Endothelial cell of umbilical vein (primary cell): ENCODE data around the gene SALL2. TPM values are rescaled to one million over a fixed set of nuclear protein-coding genes. Genes with fewer than 3 reads are reported as not detected.

Source experiments
- BruUV-seq: library from RNA; stranded (reverse); fragments of 400-500 nt; replicated peaks from 2 replicates; lab custom pipeline; 2021; lab: Mats Ljungman, UMichigan
- CTCF ChIA-PET: fragments of 300-600, 350-600 bp; sonication (Branson Sonifier 250); formaldehyde crosslinking; loops from one replicate; lab custom pipeline; 2021; ENCODE audit warnings: antibody characterized with exemption, inconsistent platforms; lab: Charles Lee
- POLR2A ChIA-PET: fragments of 300-600, 350-600 bp; sonication (Branson Sonifier 250); formaldehyde crosslinking; loops from one replicate; lab custom pipeline; 2021; ENCODE audit warnings: antibody characterized with exemption, inconsistent platforms; lab: Charles Lee
- DNase-seq: peaks from one replicate; pipeline ENCODE4 v3.0.0-alpha.2; 2011; ENCODE audit warnings: low read depth, low spot score
- FAIRE-seq: peaks from 2 replicates; lab custom pipeline; 2011; peaks lifted over from hg19 to GRCh38; lab: Jason Lieb, UNC
- H2AFZ ChIP-seq: 2 replicates; pipeline ENCODE4 v1.6.0; 2012; ENCODE audit warnings: low read depth, low read length, control low read depth, inconsistent platforms
- H3K27ac ChIP-seq: 2 replicates; pipeline ENCODE4 v1.5.1; 2011; ENCODE audit warnings: low read depth, mild to moderate bottlenecking, control low read depth, low read length, moderate library complexity; ENCODE audit not compliant: insufficient read depth
- H3K27me3 ChIP-seq, 2 experiments: 2 replicates each; pipeline versions ENCODE4 v1.6.0 to v1.6.1; 2011; ENCODE audit warnings: low read length in 2 of 2, mixed read lengths in 1 of 2; ENCODE audit not compliant: control insufficient read depth in 2 of 2, insufficient read depth in 2 of 2
- H3K36me3 ChIP-seq, 2 experiments: 2 replicates in 1 of 2; 3 replicates in 1 of 2; pipeline ENCODE4 v1.5.1; 2011; ENCODE audit warnings: low read length in 2 of 2, mild to moderate bottlenecking in 1 of 2, moderate library complexity in 1 of 2; ENCODE audit not compliant: control insufficient read depth in 2 of 2, insufficient read depth in 2 of 2; ENCODE audit errors: extremely low read depth in 1 of 2
- H3K4me1 ChIP-seq: 3 replicates; pipeline ENCODE4 v1.5.1; 2011; ENCODE audit warnings: mild to moderate bottlenecking, low read length; ENCODE audit not compliant: control insufficient read depth, insufficient read depth; ENCODE audit errors: extremely low read depth
- H3K4me2 ChIP-seq: 2 replicates; pipeline ENCODE4 v1.6.1; 2011; ENCODE audit warnings: low read length, control low read depth, mixed read lengths; ENCODE audit not compliant: insufficient read depth
- H3K4me3 ChIP-seq, 3 experiments: fragments of 200-600 bp in 1 of 3; sonication (generic), shearing (Covaris generic) in 1 of 3; replicated peaks in 1 of 3; 2 replicates each; pipeline ENCODE4 v1.5.1; 2011 to 2016; ENCODE audit warnings: control low read depth in 3 of 3, low read length in 3 of 3, mild to moderate bottlenecking in 2 of 3, inconsistent platforms in 1 of 3, low read depth in 1 of 3, moderate library complexity in 1 of 3; ENCODE audit not compliant: insufficient read depth in 1 of 3
- H3K79me2 ChIP-seq: 2 replicates; pipeline ENCODE4 v1.6.0; 2012; ENCODE audit warnings: low read length, inconsistent platforms; ENCODE audit not compliant: control insufficient read depth, insufficient read depth
- H3K9ac ChIP-seq: replicated peaks from 2 replicates; pipeline ENCODE3; 2011; ENCODE audit warnings: low read length, control low read depth; ENCODE audit not compliant: insufficient read depth; ENCODE audit errors: extremely low read depth
- H3K9me1 ChIP-seq: replicated peaks from 3 replicates; pipeline ENCODE4 v1.6.0; 2011; ENCODE audit warnings: mild to moderate bottlenecking, low read length; ENCODE audit not compliant: control insufficient read depth, insufficient read depth; ENCODE audit errors: extremely low read depth
- H3K9me3 ChIP-seq: replicated peaks from 2 replicates; pipeline ENCODE4 v1.5.1; 2012; ENCODE audit warnings: low read length, inconsistent platforms; ENCODE audit not compliant: control insufficient read depth, insufficient read depth
- H4K20me1 ChIP-seq: replicated peaks from 2 replicates; pipeline ENCODE3; 2011; ENCODE audit warnings: mild to moderate bottlenecking, low read length; ENCODE audit not compliant: control insufficient read depth, insufficient read depth; ENCODE audit errors: extremely low read depth
- EZH2 ChIP-seq: IDR thresholded peaks from 2 replicates; pipeline ENCODE4 v1.6.1; 2012; ENCODE audit warnings: borderline replicate concordance, low read depth, mild to moderate bottlenecking, moderate library complexity, low read length, inconsistent platforms; ENCODE audit not compliant: severe bottlenecking
- FOS ChIP-seq: IDR thresholded peaks from 2 replicates; pipeline ENCODE4 v1.6.1; 2011; ENCODE audit warnings: mild to moderate bottlenecking, low read length, moderate library complexity, borderline replicate concordance; ENCODE audit not compliant: insufficient read depth
- GATA2 ChIP-seq: IDR thresholded peaks from 2 replicates; pipeline ENCODE4 v1.7.0; 2011; ENCODE audit warnings: low read depth, mild to moderate bottlenecking, moderate library complexity, mixed read lengths, low read length; ENCODE audit not compliant: insufficient read length, insufficient read depth
- JUN ChIP-seq: IDR thresholded peaks from 2 replicates; pipeline ENCODE4 v1.6.1; 2011; ENCODE audit warnings: borderline replicate concordance, low read depth; ENCODE audit not compliant: insufficient read length, insufficient read depth
- MYC ChIP-seq: IDR thresholded peaks from one replicate; pipeline ENCODE4 v1.6.1; 2011; ENCODE audit warnings: mild to moderate bottlenecking, low read depth, low read length
- POLR2A ChIP-seq: IDR thresholded peaks from 2 replicates; pipeline ENCODE4 v1.6.1; 2012; ENCODE audit warnings: low read depth, mild to moderate bottlenecking, control low read depth, low read length
- POLR2AphosphoS5 ChIP-seq: IDR thresholded peaks from 2 replicates; pipeline ENCODE4 v1.6.1; 2012; ENCODE audit warnings: low read depth, mild to moderate bottlenecking, control low read depth, low read length, moderate library complexity; ENCODE audit not compliant: insufficient read depth
- dilution Hi-C: fragments of 300-500 bp; cut with MboI; formaldehyde crosslinking; loops from one replicate; pipeline ENCODE4 v1.15.0; 2019; ENCODE audit warnings: low sequenced_read_pairs; ENCODE audit not compliant: extremely low pct_ligation_motif_present
- intact Hi-C: fragments of 100-400 bp; cut with micrococcal nuclease; formaldehyde crosslinking; loops from one replicate; pipeline ENCODE4 v1.10.0; 2022
- polyA plus RNA-seq, 4 experiments: library from polyadenylated mRNA; depleted of rRNA in 3 of 4; stranded (reverse) in 3 of 4; unstranded in 1 of 4; fragments of >200 nt; gene quantifications; 2 replicates each; pipeline versions ENCODE4 v1.2.1 to v1.2.3, GENCODE V29; 2011 to 2012; ENCODE audit warnings: missing spikeins in 1 of 4
- total RNA-seq: library from RNA; stranded (reverse); gene quantifications from 2 replicates; pipeline ENCODE4 v1.2.3, GENCODE V29; 2021
- TF ChIP-seq, protein P1 (sequence below): IDR thresholded peaks from 2 replicates; pipeline ENCODE4 v1.6.1; 2011; ENCODE audit not compliant: insufficient read depth, insufficient read length
- TF ChIP-seq, protein P2 (sequence below), 2 donors: IDR thresholded peaks; 1 replicate in 1 of 2; 2 replicates in 1 of 2; pipeline ENCODE4 v1.5.1; 2011; ENCODE audit warnings: low read length in 2 of 2, mild to moderate bottlenecking in 2 of 2, moderate library complexity in 2 of 2, control low read depth in 1 of 2, inconsistent platforms in 1 of 2, low read depth in 1 of 2; ENCODE audit not compliant: insufficient read depth in 1 of 2; ENCODE audit errors: extremely low read depth in 1 of 2

Gene SALL2
- total and polyA plus RNA-seq, 2 donors (not counting 3 experiments of a cell fraction or from before 2014, with no cell fraction given), result 2.8 to 4.6 TPM

DNA sequence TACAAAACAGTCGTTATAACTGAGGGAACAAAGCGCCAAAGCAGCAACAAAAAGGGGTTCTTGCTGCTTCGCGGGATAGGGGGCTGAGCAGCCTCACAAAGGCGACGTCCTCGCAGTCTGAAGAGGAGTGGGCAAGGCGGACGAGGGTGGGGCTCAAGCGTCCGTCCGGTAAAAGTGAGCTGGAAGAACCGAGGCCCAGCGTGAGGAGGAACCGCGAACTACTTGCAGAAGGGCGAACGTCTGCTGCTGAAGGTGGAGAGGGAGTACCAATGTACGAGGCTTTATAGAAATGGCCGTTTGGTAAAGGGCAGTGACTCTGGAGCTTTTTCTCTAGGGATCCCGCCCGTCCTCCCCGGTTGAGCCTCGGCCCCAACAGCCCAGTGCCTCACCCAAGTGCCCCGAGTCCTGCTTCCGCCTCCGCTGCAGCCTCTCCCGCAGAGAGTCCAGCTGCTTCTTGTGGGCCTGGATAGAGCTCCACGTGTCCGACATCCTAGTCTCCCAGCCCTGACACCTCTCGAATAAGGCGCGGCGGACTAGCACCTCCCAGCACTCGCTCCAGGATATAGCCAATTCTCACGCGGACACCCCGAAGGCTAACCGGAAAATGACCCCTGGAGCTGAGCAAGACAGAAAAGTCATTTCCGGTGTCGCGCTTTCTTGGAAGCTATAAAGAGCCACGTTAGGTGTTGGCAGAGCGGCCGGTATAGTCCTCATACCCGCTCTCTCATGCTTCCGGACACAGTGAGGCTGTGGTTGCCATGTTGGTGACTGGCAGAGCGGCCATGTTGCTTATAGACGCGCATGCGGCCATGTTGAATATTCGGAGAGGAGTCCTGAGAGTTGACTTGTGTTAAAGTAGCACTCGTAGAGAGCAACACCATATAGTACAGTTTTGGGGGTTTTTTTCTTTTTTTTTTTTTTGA, 15.2 kb downstream of the SALL2 start, which contains the start of gene METTL3:
METTL3 (minus strand) TSS at position 606 of the 923 bp plus-strand sequence; CDS start at position 489, 117 bp downstream.
- intact Hi-C loops (loop anchor here (1.0 kb wide), 4 partner anchors 15 to 128 kb away; partner anchors contain the start of genes SALL2 and TOX4), dilution Hi-C loops (no loop called here)
- H3K4me1 ChIP-seq, result peaks cover 11% of the 10 kb centered on the region
- ChIA-PET POLR2A (interaction anchor here (1.4 to 1.5 kb wide), 3 partner anchors 15 to 74 kb away, joined by 7 to 19 read pairs (median 9); partner anchors contain the start of genes RAB2B, SALL2 and TOX4), CTCF (interaction anchor here (0.7 to 4.6 kb wide), 13 partner anchors 10 to 407 kb away, joined by 3 to 65 read pairs (median 3); partner anchors contain the start of genes CHD8, RAB2B, SALL2 and TOX4)
- peak within 1 kb of the TSS; percentile 75 to 91 (median 84) for H3K4me3 ChIP-seq
- peak within 1 kb of the TSS; percentile 71 for H3K27ac ChIP-seq
- H3K9ac ChIP-seq, result peak within 1 kb of the TSS; percentile 84
- no peaks in the 10 kb centered on the region for H4K20me1 ChIP-seq
- DNase-seq (peak; percentile 99), FAIRE-seq (peak; percentile 97)
- peak within 1 kb of the TSS; percentile 99 for H3K4me2 ChIP-seq
- H3K9me3 ChIP-seq, result no peaks in the 10 kb centered on the region
- H3K27me3 ChIP-seq, result peaks cover 2 to 12% of the 10 kb centered on the region in 2 experiments
- TSS peak; percentile 55 for BruUV-seq
- TF ChIP-seq JUN (no peak), FOS (no peak), GATA2 (no peak), MYC (no peak), POLR2A (peak; percentile 73), POLR2AphosphoS5 (peak; percentile 85), EZH2 (no peak)
- TF ChIP-seq, protein P1, sequence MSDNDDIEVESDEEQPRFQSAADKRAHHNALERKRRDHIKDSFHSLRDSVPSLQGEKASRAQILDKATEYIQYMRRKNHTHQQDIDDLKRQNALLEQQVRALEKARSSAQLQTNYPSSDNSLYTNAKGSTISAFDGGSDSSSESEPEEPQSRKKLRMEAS, result peak; percentile 92
- TF ChIP-seq, protein P2, sequence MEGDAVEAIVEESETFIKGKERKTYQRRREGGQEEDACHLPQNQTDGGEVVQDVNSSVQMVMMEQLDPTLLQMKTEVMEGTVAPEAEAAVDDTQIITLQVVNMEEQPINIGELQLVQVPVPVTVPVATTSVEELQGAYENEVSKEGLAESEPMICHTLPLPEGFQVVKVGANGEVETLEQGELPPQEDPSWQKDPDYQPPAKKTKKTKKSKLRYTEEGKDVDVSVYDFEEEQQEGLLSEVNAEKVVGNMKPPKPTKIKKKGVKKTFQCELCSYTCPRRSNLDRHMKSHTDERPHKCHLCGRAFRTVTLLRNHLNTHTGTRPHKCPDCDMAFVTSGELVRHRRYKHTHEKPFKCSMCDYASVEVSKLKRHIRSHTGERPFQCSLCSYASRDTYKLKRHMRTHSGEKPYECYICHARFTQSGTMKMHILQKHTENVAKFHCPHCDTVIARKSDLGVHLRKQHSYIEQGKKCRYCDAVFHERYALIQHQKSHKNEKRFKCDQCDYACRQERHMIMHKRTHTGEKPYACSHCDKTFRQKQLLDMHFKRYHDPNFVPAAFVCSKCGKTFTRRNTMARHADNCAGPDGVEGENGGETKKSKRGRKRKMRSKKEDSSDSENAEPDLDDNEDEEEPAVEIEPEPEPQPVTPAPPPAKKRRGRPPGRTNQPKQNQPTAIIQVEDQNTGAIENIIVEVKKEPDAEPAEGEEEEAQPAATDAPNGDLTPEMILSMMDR (IDR thresholded peaks at IDR 0.05; ENCODE audit: extremely low read depth in 1 of 2, insufficient read depth in 1 of 2, low read depth in 1 of 2, low read length in 2 of 2), result no peak
- H3K9me1 ChIP-seq, result no peaks in the 10 kb centered on the region
- peaks cover 45% of the 10 kb centered on the region for H3K79me2 ChIP-seq
- peak within 1 kb of the TSS; percentile 79 for H2AFZ ChIP-seq
- no peaks in the 10 kb centered on the region for H3K36me3 ChIP-seq
